ENCODE results near the gene PSTK. TPM values are rescaled to one million over a fixed set of nuclear protein-coding genes. Genes with fewer than 3 reads are reported as not detected.

PSTK gene
- total RNA-seq, 1 experiment from 2014 or later: 4.4 TPM

DNA sequence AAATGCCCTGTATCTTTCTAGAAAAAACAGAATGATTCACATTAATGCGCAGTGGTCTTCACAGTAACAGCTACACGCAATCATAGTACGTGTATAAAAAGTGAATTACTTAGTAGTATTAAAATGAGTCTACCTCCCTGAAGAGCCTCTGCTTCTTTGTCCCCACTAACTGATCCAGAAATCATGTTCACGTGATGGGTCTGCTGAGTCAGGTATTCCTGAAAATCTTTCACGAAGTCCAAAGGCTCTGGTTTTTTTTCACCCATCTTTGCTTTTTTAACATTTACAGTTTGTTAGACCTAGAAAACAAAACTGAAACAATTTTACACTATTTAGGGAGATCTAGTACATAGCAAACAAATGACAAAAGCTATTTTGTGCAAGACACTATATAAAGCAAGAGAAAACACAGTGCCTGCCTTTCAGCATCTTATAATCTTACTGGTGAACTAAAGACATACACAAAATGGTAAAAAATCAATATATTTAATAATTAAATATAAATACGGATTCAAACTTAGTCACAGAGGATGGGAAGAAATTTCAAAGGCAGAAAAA, 18.2 kb downstream of the PSTK start:
- CTCF ChIA-PET: interaction anchor here (1.3 to 2.7 kb wide), 2 partner anchors 18 to 23 kb away, joined by 4 to 9 read pairs; partner anchors contain the start of gene PSTK
- H3K4me1 ChIP-seq (ENCODE audit: control insufficient read depth in 1 of 2, insufficient read depth in 2 of 2, low read length in 2 of 2): no peaks in the 10 kb centered on the region
- H3K4me2 ChIP-seq (ENCODE audit: low read length): no peak overlapping the region
- no peaks in the 10 kb centered on the region for H3K9me3 ChIP-seq (ENCODE audit: control insufficient read depth in 1 of 2, insufficient read depth in 1 of 2, low read depth in 1 of 2, low read length in 2 of 2)
- H3K27me3 ChIP-seq (ENCODE audit: insufficient read depth, low read length): no peaks in the 10 kb centered on the region
- H4K20me1 ChIP-seq (ENCODE audit: insufficient read depth): no peaks in the 10 kb centered on the region
- BruUV-seq (replicated peaks): no TSS peak
- no peaks in the 10 kb centered on the region for H3K9me2 ChIP-seq (ENCODE audit: insufficient read depth)
- intact Hi-C loops (cut with micrococcal nuclease): no loop called here
- TF ChIP-seq ZFX (IDR thresholded peaks at IDR 0.05) (no peak), POLR2A (IDR thresholded peaks at IDR 0.05; ENCODE audit: borderline replicate concordance, extremely low read depth, insufficient read depth, insufficient read length) (no peak), JUND (IDR thresholded peaks at IDR 0.05) (no peak), ELF1 (IDR thresholded peaks at IDR 0.05; ENCODE audit: borderline replicate concordance, low read depth) (no peak), FOSL1 (IDR thresholded peaks at IDR 0.05; ENCODE audit: low read depth) (no peak), CBX3 (IDR thresholded peaks at IDR 0.05; ENCODE audit: low read depth) (no peak), CEBPB (IDR thresholded peaks at IDR 0.05; ENCODE audit: low read depth) (no peak), TCF7L2 (IDR thresholded peaks at IDR 0.05; ENCODE audit: borderline replicate concordance, extremely low read depth, insufficient read depth, insufficient read length) (no peak), YY1 (IDR thresholded peaks at IDR 0.05; ENCODE audit: extremely low read depth, insufficient replicate concordance, low read depth, low read length) (no peak), SP1 (IDR thresholded peaks at IDR 0.05; ENCODE audit: low read depth) (no peak), EGR1 (IDR thresholded peaks at IDR 0.05; ENCODE audit: low read depth) (no peak), EZH2phosphoT487 (IDR thresholded peaks at IDR 0.05; ENCODE audit: borderline replicate concordance) (no peak), RAD21 (IDR thresholded peaks at IDR 0.05; ENCODE audit: low read depth) (no peak), REST (IDR thresholded peaks at IDR 0.05; ENCODE audit: low read depth) (no peak), ATF3 (IDR thresholded peaks at IDR 0.05) (no peak), SRF (IDR thresholded peaks at IDR 0.05; ENCODE audit: low read depth) (no peak), POLR2AphosphoS5 (IDR thresholded peaks at IDR 0.05; ENCODE audit: low read depth, low read length) (no peak), ZNF274 (IDR thresholded peaks at IDR 0.05; ENCODE audit: low read depth, low read length) (no peak)
- TF ChIP-seq, protein P1, sequence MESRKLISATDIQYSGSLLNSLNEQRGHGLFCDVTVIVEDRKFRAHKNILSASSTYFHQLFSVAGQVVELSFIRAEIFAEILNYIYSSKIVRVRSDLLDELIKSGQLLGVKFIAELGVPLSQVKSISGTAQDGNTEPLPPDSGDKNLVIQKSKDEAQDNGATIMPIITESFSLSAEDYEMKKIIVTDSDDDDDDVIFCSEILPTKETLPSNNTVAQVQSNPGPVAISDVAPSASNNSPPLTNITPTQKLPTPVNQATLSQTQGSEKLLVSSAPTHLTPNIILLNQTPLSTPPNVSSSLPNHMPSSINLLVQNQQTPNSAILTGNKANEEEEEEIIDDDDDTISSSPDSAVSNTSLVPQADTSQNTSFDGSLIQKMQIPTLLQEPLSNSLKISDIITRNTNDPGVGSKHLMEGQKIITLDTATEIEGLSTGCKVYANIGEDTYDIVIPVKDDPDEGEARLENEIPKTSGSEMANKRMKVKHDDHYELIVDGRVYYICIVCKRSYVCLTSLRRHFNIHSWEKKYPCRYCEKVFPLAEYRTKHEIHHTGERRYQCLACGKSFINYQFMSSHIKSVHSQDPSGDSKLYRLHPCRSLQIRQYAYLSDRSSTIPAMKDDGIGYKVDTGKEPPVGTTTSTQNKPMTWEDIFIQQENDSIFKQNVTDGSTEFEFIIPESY (IDR thresholded peaks at IDR 0.05; ENCODE audit: extremely low read depth, insufficient replicate concordance, low read length): no peak
- TF ChIP-seq, protein P2, sequence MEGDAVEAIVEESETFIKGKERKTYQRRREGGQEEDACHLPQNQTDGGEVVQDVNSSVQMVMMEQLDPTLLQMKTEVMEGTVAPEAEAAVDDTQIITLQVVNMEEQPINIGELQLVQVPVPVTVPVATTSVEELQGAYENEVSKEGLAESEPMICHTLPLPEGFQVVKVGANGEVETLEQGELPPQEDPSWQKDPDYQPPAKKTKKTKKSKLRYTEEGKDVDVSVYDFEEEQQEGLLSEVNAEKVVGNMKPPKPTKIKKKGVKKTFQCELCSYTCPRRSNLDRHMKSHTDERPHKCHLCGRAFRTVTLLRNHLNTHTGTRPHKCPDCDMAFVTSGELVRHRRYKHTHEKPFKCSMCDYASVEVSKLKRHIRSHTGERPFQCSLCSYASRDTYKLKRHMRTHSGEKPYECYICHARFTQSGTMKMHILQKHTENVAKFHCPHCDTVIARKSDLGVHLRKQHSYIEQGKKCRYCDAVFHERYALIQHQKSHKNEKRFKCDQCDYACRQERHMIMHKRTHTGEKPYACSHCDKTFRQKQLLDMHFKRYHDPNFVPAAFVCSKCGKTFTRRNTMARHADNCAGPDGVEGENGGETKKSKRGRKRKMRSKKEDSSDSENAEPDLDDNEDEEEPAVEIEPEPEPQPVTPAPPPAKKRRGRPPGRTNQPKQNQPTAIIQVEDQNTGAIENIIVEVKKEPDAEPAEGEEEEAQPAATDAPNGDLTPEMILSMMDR (IDR thresholded peaks at IDR 0.05 in 2 of 3, conservative IDR thresholded peaks at IDR 0.05 in 1 of 3; ENCODE audit: borderline replicate concordance in 1 of 3, insufficient read depth in 1 of 3, low read depth in 2 of 3, low read length in 2 of 3): no peak
- peaks cover 7 to 21% of the 10 kb centered on the region in 2 experiments; a peak in 2 of 4 replicates for H3K36me3 ChIP-seq (ENCODE audit: control insufficient read depth in 1 of 2, insufficient read depth in 2 of 2, low read length in 2 of 2)
- POLR2A ChIA-PET: interaction anchor here (0.7 to 1.6 kb wide), 2 partner anchors 10 kb away, joined by 3 to 4 read pairs; partner anchors contain the start of gene IKZF5
- H2AFZ ChIP-seq (ENCODE audit: low read depth, low read length, poor library complexity, severe bottlenecking): no peak overlapping the region
- H3K9ac ChIP-seq (ENCODE audit: low read length): no peak overlapping the region
- DNase-seq (ENCODE audit: low read depth, low spot score) (no peak), ATAC-seq (no peak)
- no peak overlapping the region for H3K27ac ChIP-seq (ENCODE audit: low read depth, low read length)
- RAD21 ChIA-PET (ENCODE audit: low non-redundant PET in 1 of 2, low total read pairs in 2 of 2, uncharacterized antibody in 2 of 2, unreplicated experiment in 2 of 2): no interaction called here
- H3K79me2 ChIP-seq (ENCODE audit: insufficient read depth, low read length): peaks cover 48% of the 10 kb centered on the region
- H3K4me3 ChIP-seq (replicated peaks in 1 of 2; ENCODE audit: low read depth in 1 of 2, low read length in 2 of 2): no peak overlapping the region
